Activated naive CD4-positive, alpha-beta T cell treated with anti-CD3 and anti-CD28 coated beads, Interleukin-2, amount 50 U/mL, for 16 hours (primary cell): ENCODE measurements around the gene MXD4.
A peak's percentile ranks its signal among the peaks of the same experiment; 100 is the strongest.

ENCODE experiments used
- DNase-seq: peaks from one replicate; pipeline ENCODE4 v3.0.0-alpha.2; 2020

MXD4 gene

GRCh38 chr4:2261110-2261852, 628 bp downstream of the MXD4 start:
- DNase-seq = peak; percentile 62

GRCh38 chr4:2260344-2261109, 1.4 kb downstream of the MXD4 start:
- peak; percentile 10 for DNase-seq

- peak; percentile 8 for DNase-seq
Measured at GRCh38 chr4:2259541-2260343, 2.2 kb downstream of the MXD4 start.

- no peak for DNase-seq
Measured at GRCh38 chr4:2259036-2259540, 2.8 kb downstream of the MXD4 start.

- no peak for DNase-seq
Measured at GRCh38 chr4:2258091-2259035, 3.5 kb downstream of the MXD4 start.

GRCh38 chr4:2257361-2258081, 4.4 kb downstream of the MXD4 start:
- DNase-seq = no peak

- DNase-seq = no peak
Measured at GRCh38 chr4:2256781-2257191, 5.1 kb downstream of the MXD4 start.

- no peak for DNase-seq
Measured at GRCh38 chr4:2256156-2256731, 5.7 kb downstream of the MXD4 start.

- no peak for DNase-seq
Measured at GRCh38 chr4:2255501-2256155, 6.3 kb downstream of the MXD4 start.

GRCh38 chr4:2254665-2255500, 7.0 kb downstream of the MXD4 start:
- no peak for DNase-seq

- DNase-seq = no peak
Measured at GRCh38 chr4:2253160-2254084, 8.5 kb downstream of the MXD4 start.

- no peak for DNase-seq
Measured at GRCh38 chr4:2252530-2253091, 9.3 kb downstream of the MXD4 start.

- DNase-seq = peak; percentile 8
Measured at GRCh38 chr4:2251795-2252529, 9.9 kb downstream of the MXD4 start.

GRCh38 chr4:2251073-2251794, 10.7 kb downstream of the MXD4 start:
- peak; percentile 8 for DNase-seq

GRCh38 chr4:2250357-2251072, 11.4 kb downstream of the MXD4 start:
- DNase-seq = no peak
